Measurements from ENCODE around the gene FOXO6.

The FOXO6 gene

GRCh38 chr1:41350055-41350378 lies 11.2 kb upstream of the FOXO6 start:
- in situ Hi-C loops (cut with HindIII; ENCODE audit: low sequenced_read_pairs): no loop called here

GRCh38 chr1:41351262-41352151 lies 9.7 kb upstream of the FOXO6 start:
- in situ Hi-C loops (cut with HindIII; ENCODE audit: low sequenced_read_pairs): no loop called here

- in situ Hi-C loops (cut with HindIII; ENCODE audit: low sequenced_read_pairs): no loop called here
Observed at GRCh38 chr1:41353744-41354143, 7.5 kb upstream of the FOXO6 start.

- in situ Hi-C loops (cut with HindIII; ENCODE audit: low sequenced_read_pairs): no loop called here
Observed at GRCh38 chr1:41354956-41355355, 6.3 kb upstream of the FOXO6 start.

- in situ Hi-C loops (cut with HindIII; ENCODE audit: low sequenced_read_pairs): no loop called here
Observed at GRCh38 chr1:41355356-41355755, 5.9 kb upstream of the FOXO6 start.

- in situ Hi-C loops (cut with HindIII; ENCODE audit: low sequenced_read_pairs): no loop called here
Observed at GRCh38 chr1:41355761-41356160, 5.5 kb upstream of the FOXO6 start.

GRCh38 chr1:41356752-41357151 lies 4.5 kb upstream of the FOXO6 start:
- in situ Hi-C loops (cut with HindIII; ENCODE audit: low sequenced_read_pairs): no loop called here

GRCh38 chr1:41357451-41358101 lies 3.7 kb upstream of the FOXO6 start:
- in situ Hi-C loops (cut with HindIII; ENCODE audit: low sequenced_read_pairs): no loop called here

GRCh38 chr1:41358131-41359021 lies 2.9 kb upstream of the FOXO6 start:
- in situ Hi-C loops (cut with HindIII; ENCODE audit: low sequenced_read_pairs): no loop called here

- in situ Hi-C loops (cut with HindIII; ENCODE audit: low sequenced_read_pairs): no loop called here
Observed at GRCh38 chr1:41359211-41360073, 1.8 kb upstream of the FOXO6 start.

- in situ Hi-C loops (cut with HindIII; ENCODE audit: low sequenced_read_pairs): no loop called here
Observed at GRCh38 chr1:41360074-41360785, 1.0 kb upstream of the FOXO6 start.

GRCh38 chr1:41361495-41362356 lies 492 bp downstream of the FOXO6 start:
- in situ Hi-C loops (cut with HindIII; ENCODE audit: low sequenced_read_pairs): no loop called here

GRCh38 chr1:41362357-41362721 lies 1.1 kb downstream of the FOXO6 start:
- in situ Hi-C loops (cut with HindIII; ENCODE audit: low sequenced_read_pairs): no loop called here

- in situ Hi-C loops (cut with HindIII; ENCODE audit: low sequenced_read_pairs): no loop called here
Observed at GRCh38 chr1:41362749-41363590, 1.7 kb downstream of the FOXO6 start.

GRCh38 chr1:41363591-41364320 lies 2.5 kb downstream of the FOXO6 start:
- in situ Hi-C loops (cut with HindIII; ENCODE audit: low sequenced_read_pairs): no loop called here

GRCh38 chr1:41364442-41365319 lies 3.4 kb downstream of the FOXO6 start:
- in situ Hi-C loops (cut with HindIII; ENCODE audit: low sequenced_read_pairs): no loop called here

GRCh38 chr1:41365320-41365633 lies 4.0 kb downstream of the FOXO6 start:
- in situ Hi-C loops (cut with HindIII; ENCODE audit: low sequenced_read_pairs): no loop called here
